ENCODE measurements around the gene INVS. TPM values are rescaled to one million over a fixed set of nuclear protein-coding genes. Genes with fewer than 3 reads are reported as not detected.
A peak's percentile ranks its signal among the peaks of the same experiment; 100 is the strongest.
"Not testable (repeated sequence)": the region's sequence is repeated elsewhere in the genome, so short reads cannot be mapped to it uniquely, and the experiment has no call there.

INVS gene
- polyA plus RNA-seq, 1 donor = 11.8 TPM

DNA sequence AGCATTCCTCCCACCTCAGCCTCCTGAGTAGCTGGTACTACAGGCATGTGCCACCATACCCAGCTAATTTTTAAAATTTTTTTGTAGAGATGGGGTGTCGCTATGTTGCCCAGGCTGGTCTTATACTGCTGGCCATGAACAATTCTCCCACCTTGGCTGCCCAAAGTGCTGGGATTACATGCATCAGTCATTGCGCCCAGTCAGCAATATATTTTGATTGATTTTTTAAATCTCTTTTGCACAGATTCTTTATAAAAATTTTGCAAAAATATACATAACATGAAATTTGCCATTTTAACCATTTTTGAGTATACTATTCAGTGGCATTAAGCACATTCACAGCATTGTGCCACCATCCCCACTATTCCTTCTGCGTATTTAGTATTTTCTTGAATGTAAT lies 94.0 kb downstream of the INVS start:
- DNase-seq (ENCODE audit: low read depth) = no peak

DNA sequence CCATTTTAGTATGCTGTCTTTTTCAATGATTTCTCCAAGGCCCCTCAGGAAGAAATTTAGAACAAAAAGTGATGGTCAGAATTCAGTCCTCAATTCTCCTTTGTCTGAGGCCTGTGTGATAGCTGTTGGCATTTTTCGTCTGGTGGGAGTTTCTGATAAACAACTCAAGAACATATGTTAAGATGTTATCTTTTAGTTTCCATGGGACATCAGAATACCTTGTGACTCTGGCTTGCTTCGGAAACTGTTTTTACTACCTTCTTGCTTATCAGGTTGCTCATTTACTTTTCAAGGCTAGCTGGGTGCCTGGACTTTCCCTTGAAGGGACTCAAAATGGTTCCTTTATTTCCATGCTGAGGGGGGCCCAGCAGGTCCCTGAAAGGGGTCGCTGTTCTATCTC lies 97.2 kb downstream of the INVS start:
- no peak for DNase-seq (ENCODE audit: low read depth)

DNA sequence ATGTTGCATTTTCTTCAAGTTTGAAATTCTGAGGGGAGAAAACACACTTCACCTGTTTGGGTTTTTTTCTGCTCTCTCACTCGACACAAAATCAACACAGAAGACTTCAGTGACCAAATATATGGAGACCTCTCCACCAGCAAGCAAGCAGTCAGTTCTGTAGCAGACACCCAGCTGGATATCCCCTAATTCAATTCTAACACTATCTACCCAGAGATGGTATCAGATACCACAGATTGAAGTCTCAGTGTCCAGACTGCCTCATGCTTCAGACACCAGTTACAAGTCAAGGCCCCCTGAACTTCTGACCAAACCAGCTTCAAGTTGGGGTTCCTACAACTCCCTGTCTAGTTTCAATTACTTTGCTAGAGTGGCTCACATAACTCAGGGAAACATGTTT lies 97.8 kb downstream of the INVS start:
- no peak for DNase-seq (ENCODE audit: low read depth)

DNA sequence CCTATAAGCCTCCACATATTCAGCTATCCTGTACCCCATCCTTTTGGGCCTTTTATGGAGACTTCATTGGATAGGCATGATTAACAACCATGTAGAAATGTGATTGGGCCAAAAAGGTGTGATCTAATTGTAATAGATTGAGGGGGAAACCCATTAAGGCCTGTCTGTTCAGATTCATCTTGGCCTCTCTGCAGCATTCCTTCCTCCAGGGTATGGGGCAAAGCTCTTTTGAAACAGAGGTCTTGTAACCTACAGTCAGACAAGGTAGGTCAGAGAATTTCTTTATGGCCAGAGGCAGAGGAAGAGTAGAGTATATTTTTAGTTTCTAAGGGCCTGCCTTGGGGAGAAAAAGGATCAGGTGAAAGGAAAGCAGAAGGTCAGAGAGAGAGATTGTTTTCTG lies 98.5 kb downstream of the INVS start:
- DNase-seq (ENCODE audit: low read depth) = no peak

DNA sequence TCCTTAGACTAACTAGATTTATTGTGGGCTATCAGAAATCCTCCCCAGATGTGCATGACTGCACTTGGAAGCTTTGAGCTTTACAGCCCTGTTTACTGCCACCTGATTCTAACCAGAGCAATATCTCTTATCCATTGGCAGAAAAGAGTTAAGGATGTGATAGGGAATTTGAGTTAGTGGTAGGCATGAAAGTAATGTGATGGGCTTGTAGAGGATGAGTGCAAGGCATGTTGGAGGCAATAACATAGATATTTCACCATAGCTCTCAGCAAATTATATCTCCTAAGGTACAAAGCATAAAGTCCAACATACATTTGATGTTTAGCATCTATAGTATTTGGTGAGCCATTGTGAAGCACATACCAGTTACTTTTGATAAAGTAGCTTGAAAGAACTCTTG lies 103.8 kb downstream of the INVS start:
- no peak for DNase-seq (ENCODE audit: low read depth)

DNA sequence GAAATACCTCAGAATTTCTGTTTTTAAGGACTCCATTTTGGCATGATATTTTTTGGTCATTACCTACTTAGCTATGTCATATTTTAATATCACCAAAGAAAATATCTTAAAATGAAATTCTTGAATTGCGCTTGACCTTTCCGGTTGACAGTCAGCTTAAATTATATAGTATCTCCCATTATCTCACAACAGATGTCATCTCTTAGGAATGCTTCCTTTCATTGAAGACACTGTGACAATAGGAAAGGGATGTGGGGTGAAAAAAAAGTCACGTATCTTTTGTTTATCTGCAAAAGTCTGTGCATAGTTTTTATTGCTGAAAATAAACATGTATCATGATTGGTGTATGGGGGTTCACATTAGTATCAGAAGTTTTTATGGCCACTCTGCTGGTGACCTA lies 105.8 kb downstream of the INVS start:
- DNase-seq (ENCODE audit: low read depth) = no peak

DNA sequence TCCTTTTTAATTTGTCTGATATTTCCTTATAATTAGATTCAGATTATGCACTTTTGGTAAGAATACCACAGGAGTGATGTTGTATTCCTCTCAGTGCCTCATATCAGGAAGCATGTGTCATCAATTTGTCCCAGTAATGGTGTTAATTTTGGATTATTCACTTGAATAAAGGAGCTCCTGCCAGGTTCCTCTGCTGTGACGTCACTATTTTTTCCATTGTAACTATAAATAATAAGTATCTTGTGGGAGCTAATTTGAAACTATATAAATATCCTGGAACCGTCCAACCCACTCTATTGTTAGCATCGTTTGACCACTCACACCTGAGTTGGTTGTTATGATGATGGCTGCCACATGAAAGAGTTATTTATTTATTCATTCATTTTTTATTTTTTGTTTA lies 107.9 kb downstream of the INVS start:
- no peak for DNase-seq (ENCODE audit: low read depth)

DNA sequence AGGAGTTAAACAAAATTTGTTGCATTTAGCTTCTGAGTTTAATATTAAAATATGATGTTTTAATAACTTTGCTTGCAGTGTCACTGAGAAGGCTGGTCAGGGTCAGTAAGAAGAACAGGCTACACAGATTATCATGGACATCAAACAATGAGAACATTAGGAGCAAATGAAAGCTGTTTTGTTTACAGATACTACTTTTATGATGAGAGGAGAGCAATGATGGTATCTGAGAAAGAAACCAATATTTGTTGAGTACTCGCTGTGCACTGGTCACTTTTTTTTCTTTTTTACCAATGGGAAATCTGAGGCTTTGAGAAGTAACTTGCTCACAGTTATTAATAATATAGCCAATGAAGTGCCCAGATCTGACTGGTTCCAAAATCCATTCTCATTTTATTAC lies 109.6 kb downstream of the INVS start:
- no peak for DNase-seq (ENCODE audit: low read depth)

DNA sequence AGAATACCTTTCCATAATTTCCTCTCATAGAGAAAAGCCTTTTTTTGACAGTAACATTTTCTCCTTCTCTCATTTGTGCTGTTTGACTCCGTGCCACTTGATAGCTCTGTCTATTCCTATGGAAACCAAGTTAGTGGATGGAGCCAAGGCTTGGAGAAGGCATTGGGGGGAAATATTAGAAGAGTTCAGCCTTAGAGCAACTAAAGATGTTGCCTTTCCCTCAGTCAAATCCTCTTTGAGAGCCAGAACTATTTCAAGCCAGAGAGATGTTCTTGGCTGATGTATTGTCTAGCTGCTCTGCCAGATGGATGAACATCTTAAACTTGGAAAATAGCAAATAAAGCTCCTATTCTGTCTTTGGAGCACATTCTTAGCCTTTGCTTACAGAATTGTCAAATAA lies 112.4 kb downstream of the INVS start:
- peak; percentile 92 for DNase-seq (ENCODE audit: low read depth)

DNA sequence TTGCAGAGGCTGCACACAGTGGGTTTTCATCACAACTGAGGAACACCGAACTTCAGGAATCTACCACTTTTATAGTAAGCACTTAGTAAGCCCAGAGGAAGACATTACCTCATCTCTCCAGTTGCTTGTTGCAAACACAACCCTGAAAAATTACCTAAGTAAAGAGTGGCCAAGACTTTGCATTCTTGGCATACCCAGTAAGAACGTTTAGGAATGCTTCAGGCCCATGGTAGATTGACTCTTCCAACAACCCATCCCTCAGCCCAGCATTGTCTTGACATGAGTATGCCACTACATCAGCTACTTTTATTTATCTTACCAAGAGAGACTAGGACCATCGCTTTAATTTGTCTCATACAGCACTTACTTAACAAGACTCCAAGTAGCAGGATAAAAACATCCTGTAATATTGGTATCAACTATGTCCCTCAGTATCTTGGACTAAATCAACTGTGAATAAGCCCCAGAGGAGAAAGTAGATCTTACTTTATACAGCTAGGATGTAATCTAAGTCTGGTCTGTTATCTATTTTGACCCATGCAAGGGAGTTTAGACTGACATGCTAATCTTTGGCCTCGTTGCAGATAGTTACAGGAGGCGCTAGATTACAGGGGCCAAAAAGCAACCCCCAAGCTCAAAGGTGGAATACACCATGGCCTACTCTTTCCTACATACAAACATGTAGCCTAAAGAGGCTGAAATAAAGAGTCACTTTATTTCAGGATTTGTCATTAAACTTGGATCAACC lies 114.9 kb downstream of the INVS start:
- no peak for DNase-seq (ENCODE audit: low read depth)

DNA sequence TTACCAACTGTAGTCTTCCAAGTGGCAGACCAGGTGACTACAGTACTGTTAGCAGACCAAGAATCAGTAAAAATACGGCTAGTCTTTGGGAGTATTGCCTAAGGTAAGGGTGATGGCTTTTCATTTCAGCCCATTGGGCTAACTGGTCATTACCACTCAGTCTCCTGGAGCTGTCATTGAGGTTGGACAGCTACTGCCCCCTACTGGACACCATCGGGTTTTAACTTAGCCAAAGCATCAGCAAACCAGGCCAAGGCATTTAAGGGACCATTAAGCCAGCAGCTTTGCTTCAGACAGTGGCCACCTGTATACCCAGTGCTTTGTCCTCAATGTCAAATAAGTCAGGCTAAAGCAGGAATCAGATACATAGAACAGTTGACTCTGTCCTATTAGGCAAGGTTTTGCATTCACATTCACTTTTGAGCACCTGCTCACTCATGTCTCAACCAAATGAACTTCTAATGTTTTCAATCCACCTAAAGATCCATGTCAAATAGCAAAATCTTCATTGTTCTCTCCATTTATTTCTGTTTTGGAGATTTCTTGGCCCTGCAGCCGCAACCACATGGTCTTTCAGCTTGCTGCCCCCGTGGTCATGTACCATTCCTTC lies 117.2 kb downstream of the INVS start:
- no peak for DNase-seq (ENCODE audit: low read depth)

DNA sequence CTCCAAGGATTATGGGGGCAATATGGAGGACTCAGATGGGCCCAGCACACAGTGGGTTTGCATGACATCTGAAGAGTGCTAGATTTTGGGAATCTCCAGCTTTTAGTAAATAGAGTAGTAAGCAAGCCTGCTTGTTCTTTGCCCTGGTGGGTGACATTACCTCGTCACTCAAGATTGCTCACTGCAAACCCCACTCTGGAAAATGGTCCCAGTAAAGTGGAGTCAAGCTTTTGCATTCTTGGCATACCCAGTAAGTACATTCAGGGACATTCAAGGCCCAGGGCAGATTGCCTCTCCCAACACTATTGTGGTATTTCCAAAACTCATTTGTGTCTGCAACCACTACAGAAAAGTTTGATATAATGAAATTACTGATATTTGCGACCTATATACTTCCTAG lies 118.5 kb downstream of the INVS start:
- no peak for DNase-seq (ENCODE audit: low read depth)

DNA sequence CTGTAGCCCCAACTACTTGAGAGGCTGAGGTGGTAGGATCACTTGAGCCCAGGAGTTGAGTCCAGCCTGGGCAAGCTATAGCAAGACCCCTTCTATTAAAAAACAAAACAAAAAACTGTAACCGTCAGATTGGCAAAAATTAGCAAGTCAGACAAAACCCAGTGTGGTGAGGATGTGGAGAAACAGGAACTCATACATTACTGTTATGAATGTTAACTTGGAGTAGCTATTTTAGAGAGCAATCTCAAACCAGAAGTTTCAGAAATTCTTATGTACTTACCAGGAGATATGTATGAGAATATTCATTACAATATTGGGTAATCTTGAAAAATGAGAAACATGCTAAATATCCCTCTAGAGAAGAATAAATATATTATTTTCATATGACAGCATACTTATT lies 120.3 kb downstream of the INVS start:
- no peak for DNase-seq (ENCODE audit: low read depth)

DNA sequence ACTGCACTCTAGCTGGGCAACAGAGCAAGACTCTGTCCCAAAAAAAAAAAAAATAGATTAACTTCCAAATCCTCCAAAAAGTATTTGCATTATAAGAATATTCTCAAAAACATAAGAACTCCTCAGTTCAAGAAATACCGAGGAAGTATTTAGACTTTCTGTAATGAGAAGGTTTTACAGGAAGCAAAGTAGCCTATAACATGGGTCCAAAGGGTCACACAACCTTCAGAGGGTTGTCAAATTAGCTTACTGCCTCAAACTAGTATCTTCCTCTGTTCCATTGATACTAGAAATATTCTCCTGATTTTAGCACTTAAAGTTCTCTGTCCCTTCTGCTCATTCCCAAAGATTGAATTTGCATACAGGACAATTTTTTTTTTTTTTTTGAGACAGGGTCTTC lies 121.9 kb downstream of the INVS start:
- DNase-seq (ENCODE audit: low read depth) = no peak

DNA sequence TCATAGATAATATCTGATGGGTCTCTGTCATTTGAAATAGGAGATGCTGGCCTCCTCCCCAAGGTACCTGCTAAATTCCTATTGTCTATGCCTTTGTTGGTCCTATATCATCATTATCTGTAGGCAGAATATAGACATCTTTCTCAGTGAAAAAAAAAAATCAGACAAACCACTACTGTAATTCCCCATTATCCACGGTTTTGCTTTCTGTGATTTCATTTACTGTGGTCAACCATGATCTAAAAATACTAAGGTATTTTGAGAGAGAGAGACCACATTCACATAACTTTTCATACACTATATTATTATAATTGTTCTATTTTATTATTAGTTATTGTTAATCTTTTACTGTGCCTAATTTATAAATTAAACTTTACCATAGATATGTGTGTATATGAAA lies 122.5 kb downstream of the INVS start:
- no peak for DNase-seq (ENCODE audit: low read depth)

DNA sequence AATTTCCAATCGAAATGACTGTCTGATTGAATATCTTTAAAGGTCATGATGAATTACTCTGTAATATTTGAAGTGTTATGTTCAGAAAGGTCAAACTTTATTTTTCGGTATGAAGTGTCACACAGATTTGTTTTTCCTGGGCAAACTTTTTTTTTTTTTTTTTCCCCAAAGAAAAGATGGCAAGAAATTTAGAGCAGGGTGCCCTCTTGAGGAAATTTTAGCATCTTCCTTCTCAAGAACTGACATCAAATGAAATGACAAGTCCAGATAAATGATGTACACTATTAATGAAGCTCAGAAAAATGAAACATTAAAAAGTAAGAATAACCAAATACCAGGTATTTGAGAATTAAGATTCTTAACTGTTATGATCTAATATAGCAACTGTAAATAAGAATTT lies 123.6 kb downstream of the INVS start:
- no peak for DNase-seq (ENCODE audit: low read depth)

DNA sequence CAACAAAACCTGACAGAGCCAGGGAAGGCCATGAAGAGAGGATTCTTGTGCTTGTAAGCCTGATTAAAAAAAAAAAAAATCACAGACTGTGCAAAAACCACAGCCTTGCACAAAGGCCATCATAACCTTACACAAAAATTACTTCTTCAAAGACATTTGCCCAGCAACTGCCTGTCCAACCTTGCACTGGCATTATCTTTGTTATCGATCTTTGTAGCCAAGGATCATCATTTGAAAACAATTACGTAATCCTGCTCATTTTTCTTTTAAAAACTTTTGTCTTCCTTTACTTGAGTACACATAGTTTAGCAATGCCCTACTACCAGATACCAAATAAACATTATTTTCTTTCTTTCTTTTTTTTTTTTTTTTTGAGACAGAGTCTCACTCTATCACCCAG lies 128.6 kb downstream of the INVS start:
- no peak for DNase-seq (ENCODE audit: low read depth)

DNA sequence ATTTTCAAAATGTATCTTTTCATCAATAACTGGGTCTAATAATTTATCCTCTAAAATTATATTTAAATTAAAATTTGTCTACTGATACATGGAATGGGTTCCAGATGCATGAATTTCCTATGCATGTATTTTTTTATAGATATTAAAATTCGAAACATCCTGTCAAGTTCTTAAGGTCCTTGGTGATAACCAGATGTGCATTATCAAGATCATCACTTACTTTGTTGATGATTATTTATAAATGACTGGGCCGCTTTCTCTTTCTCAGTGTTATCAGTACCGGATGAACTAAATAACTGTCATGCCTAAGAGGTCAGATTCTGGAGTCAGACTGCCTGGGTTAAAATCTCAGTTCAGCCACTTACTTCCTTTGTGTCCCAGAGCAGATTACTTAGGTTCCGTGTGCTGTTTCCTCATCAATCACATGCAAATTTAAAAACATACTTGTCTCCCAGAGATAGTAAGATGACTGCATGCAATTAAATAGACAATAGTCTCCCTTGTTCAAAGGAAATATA lies 129.4 kb downstream of the INVS start:
- no peak for DNase-seq (ENCODE audit: low read depth)

DNA sequence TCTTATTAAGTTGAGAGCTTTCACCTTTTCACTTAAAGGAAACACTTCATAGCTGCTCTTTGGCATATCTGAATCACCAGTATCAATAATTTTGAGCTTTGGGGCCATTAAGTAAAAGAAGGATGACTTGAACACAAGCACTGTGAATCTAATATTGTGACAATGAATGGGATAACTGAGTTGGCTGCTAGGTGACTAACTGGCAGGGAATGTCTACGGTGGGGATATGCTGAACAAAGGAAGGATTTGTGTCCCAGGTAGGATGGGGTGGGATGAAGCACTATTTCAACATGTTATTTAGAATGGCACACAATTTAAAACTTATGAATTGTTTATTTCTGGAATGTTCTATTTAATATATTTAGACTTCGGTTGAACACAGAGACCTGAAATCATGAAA lies 130.1 kb downstream of the INVS start:
- no peak for DNase-seq (ENCODE audit: low read depth)

DNA sequence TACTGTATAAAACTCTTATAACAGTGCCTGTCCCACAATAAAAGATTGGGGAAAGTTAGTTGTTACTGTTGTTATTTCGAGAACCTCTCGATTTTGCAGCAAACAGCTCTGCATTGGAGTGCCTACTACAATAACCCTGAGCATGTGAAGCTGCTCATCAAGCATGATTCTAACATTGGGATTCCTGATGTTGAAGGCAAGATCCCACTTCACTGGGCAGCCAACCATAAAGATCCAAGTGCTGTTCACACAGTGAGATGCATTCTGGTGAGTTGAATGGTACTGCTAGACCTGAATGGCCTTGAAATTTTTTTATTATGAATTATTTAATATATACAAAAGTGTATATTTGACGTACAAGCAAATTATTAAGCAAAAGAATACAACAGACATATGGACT lies 130.5 kb downstream of the INVS start:
- DNase-seq (ENCODE audit: low read depth) = no peak

DNA sequence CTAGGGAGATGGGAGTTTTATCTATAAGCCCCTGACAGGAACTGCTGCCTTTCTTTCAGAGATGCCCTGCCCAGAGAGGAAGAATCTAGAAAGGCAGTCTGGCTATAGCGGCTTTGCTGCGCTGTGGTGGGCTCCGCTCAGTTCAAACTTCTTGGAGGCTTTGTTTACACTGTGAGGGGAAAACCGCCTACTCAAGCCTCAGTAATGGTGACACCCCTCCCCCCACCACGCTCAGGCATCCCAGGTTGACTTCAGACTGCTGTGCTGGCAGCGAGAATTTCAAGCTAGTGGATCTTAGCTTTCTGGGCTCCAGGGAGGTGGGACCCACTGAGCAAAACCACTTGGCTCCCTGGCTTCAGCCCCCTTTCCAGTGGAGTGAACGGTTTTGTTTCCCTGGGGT lies 137.9 kb downstream of the INVS start:
- DNase-seq (ENCODE audit: low read depth) = not testable (repeated sequence)

DNA sequence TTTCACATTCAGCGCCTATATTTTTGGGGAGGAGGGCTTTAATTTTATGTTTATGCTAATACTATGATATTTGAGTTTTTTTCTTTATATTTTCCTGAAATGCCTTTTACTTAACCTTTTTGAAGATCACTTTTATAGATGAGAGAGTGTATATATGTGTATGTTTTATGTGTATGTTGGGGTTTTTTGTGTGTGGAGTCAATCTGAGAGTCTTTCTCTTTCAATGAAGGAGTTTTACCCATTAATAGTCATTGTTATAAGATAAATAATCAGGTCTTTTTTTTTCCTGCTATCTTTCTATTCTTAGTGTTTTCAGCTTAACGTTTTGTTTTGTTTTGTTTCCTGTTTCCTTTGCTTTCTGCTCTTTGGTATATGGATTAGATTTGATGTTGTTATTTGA lies 141.5 kb downstream of the INVS start:
- DNase-seq (ENCODE audit: low read depth) = no peak

DNA sequence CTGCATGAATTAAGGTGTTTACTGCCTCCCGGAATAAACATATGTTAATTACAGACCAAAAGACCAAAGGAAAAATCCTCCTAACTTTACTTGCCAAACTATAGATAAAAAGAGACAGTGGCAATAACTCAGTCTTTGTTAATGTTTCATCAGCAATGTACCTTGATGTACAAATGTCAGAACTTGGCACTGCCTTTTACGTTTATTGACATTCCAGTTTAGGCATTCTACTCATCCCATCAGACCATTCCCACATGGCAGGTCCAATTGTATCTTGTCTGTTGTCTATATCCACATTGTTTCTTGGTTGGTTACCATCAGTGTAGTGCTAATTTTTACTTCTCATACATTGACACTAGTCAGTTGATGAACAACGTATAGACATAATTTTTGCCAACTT lies 168.2 kb downstream of the INVS start:
- no peak for DNase-seq (ENCODE audit: low read depth)

DNA sequence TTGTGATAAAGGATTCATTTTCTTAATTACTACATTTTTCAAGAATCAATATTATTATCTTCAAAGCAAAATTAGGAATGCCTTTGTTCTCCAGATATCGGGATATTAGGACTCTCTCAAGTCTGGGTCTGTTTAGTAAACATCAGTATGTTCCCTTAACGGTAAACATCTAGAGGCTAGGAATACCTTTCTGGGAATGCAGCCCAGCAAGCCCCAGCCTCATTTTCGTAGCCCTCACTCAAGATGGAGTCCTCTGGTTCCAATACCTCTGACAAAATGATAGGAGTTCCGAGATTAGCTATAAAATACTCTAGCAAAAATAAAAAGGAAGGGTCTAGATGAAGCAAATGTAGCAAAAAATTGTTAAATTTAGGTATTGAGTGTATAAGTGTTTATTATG lies 169.2 kb downstream of the INVS start:
- DNase-seq (ENCODE audit: low read depth) = no peak
